Common myeloid progenitor, CD34-positive (primary cell): ENCODE data around the gene OSBPL6.
"Not testable (repeated sequence)": the region's sequence is repeated elsewhere in the genome, so short reads cannot be mapped to it uniquely, and the experiment has no call there.

Source experiments
- CTCF ChIA-PET: fragments of 350-600 bp; sonication (Branson Sonifier 250); formaldehyde crosslinking; loops from one replicate; lab custom pipeline; 2021; ENCODE audit warnings: antibody characterized with exemption; lab: Charles Lee
- POLR2A ChIA-PET: fragments of 350-600 bp; sonication (Branson Sonifier 250); formaldehyde crosslinking; loops from one replicate; lab custom pipeline; 2021; ENCODE audit warnings: antibody characterized with exemption; lab: Charles Lee
- DNase-seq, 3 donors: peaks; one replicate each; pipeline versions ENCODE4 v3.0.0 to v3.0.0-alpha.2; 2013
- H3K27ac ChIP-seq, 2 experiments: 1 replicate in 1 of 2; 2 replicates in 1 of 2; pipeline ENCODE4 v1.7.0; 2013; ENCODE audit warnings: inconsistent platforms in 2 of 2, low read length in 2 of 2, mild to moderate bottlenecking in 2 of 2, low read depth in 1 of 2, moderate library complexity in 1 of 2; ENCODE audit not compliant: severe bottlenecking in 2 of 2, insufficient read depth in 1 of 2, poor library complexity in 1 of 2
- H3K27me3 ChIP-seq, 5 experiments: replicated peaks in 2 of 5; 1 replicate in 3 of 5; 2 replicates in 2 of 5; pipeline versions ENCODE4 v1.6.1 to v1.7.0; 2013; ENCODE audit warnings: low read length in 4 of 5, mild to moderate bottlenecking in 2 of 5, moderate library complexity in 2 of 5, inconsistent platforms in 1 of 5; ENCODE audit not compliant: insufficient read depth in 5 of 5, control insufficient read depth in 4 of 5
- H3K36me3 ChIP-seq, 4 experiments: 1 replicate in 2 of 4; 2 replicates in 2 of 4; pipeline versions ENCODE4 v1.6.1 to v1.7.0; 2013; ENCODE audit warnings: low read length in 3 of 4, control low read depth in 1 of 4, mild to moderate bottlenecking in 1 of 4; ENCODE audit not compliant: control insufficient read depth in 4 of 4, insufficient read depth in 4 of 4
- H3K4me1 ChIP-seq, 4 experiments: 1 replicate in 3 of 4; 2 replicates in 1 of 4; pipeline versions ENCODE4 v1.6.1 to v1.7.1; 2013; ENCODE audit warnings: low read length in 3 of 4, mild to moderate bottlenecking in 3 of 4, control low read depth in 1 of 4, inconsistent platforms in 1 of 4, moderate library complexity in 1 of 4; ENCODE audit not compliant: control insufficient read depth in 4 of 4, insufficient read depth in 4 of 4; ENCODE audit errors: control extremely low read depth in 1 of 4
- H3K4me3 ChIP-seq, 7 experiments: 1 replicate in 4 of 7; 2 replicates in 3 of 7; pipeline versions ENCODE4 v1.5.1 to v1.7.0; 2013; ENCODE audit warnings: mild to moderate bottlenecking in 7 of 7, low read length in 6 of 7, moderate library complexity in 6 of 7, inconsistent platforms in 2 of 7, low read depth in 2 of 7, control low read depth in 1 of 7; ENCODE audit not compliant: insufficient read depth in 4 of 7, control insufficient read depth in 1 of 7; ENCODE audit errors: extremely low read depth in 1 of 7
- H3K9me3 ChIP-seq, 5 experiments: 1 replicate in 4 of 5; 2 replicates in 1 of 5; pipeline versions ENCODE4 v1.6.1 to v1.7.1; 2013; ENCODE audit warnings: low read length in 4 of 5, mild to moderate bottlenecking in 2 of 5, inconsistent platforms in 1 of 5, low read depth in 1 of 5, moderate library complexity in 1 of 5; ENCODE audit not compliant: control insufficient read depth in 4 of 5, insufficient read depth in 2 of 5; ENCODE audit errors: control extremely low read depth in 1 of 5
- WGBS: methylation state at CpG from one replicate; pipeline ENCODE4 v1.1.5; 2013; ENCODE audit not compliant: insufficient coverage; 5-methylcytosine and 5-hydroxymethylcytosine counted together

OSBPL6 gene

GRCh38 chr2:178317811-178318210 is 123.5 kb downstream of the OSBPL6 start:
- CTCF ChIA-PET, result interaction anchor here (1.3 kb wide), 1 partner anchor 9 kb away, joined by 4 read pairs; no protein-coding TSS in a partner anchor
- no CpG with 5 or more reads among the region's 3 CpGs for WGBS

GRCh38 chr2:178320011-178320585 is 125.8 kb downstream of the OSBPL6 start:
- H3K4me1 ChIP-seq, result peaks cover 3 to 32% (median 9%) of the 10 kb centered on the region in 4 experiments
- peak; percentile 31 to 82 (median 66) for DNase-seq
- H3K27ac ChIP-seq, result no peak overlapping the region
- CTCF ChIA-PET, result interaction anchor here (1.0 to 1.8 kb wide), 4 partner anchors 8 to 95 kb away, joined by 3 to 10 read pairs (median 4); no protein-coding TSS in a partner anchor
- H3K27me3 ChIP-seq, result no peaks in the 10 kb centered on the region
- H3K9me3 ChIP-seq, result no peaks in the 10 kb centered on the region
- no CpG with 5 or more reads among the region's 4 CpGs for WGBS
- no peaks in the 10 kb centered on the region for H3K36me3 ChIP-seq
- H3K4me3 ChIP-seq, result peak overlapping the region in 1 of 7 experiments; percentile 51
- POLR2A ChIA-PET, result no interaction called here

More at GRCh38 chr2:178317811-178318210, 123.5 kb downstream of the OSBPL6 start:
- Histone ChIP-seq H3K9me3 (no peaks in the 10 kb centered on the region), H3K4me1 (peaks cover 3 to 25% (median 9%) of the 10 kb centered on the region in 4 experiments), H3K36me3 (no peaks in the 10 kb centered on the region), H3K4me3 (no peak overlapping the region), H3K27me3 (no peaks in the 10 kb centered on the region), H3K27ac (no peak overlapping the region)
- DNase-seq, result peak; percentile 14 to 75 (median 64)
- POLR2A ChIA-PET, result no interaction called here

- Histone ChIP-seq H3K4me1 (peaks cover 3 to 32% (median 9%) of the 10 kb centered on the region in 4 experiments), H3K27ac (no peak overlapping the region), H3K9me3 (no peaks in the 10 kb centered on the region), H3K36me3 (no peaks in the 10 kb centered on the region), H3K4me3 (no peak overlapping the region), H3K27me3 (no peaks in the 10 kb centered on the region)
- no peak for DNase-seq
- POLR2A ChIA-PET, result no interaction called here
- CTCF ChIA-PET, result interaction anchor here (1.2 kb wide), 1 partner anchor 9 kb away, joined by 4 read pairs; no protein-coding TSS in a partner anchor
- 70% methylated on average over 3 of the region's 3 CpGs for WGBS
These were observed 127.8 kb downstream of the OSBPL6 start for GRCh38 chr2:178322068-178322467.

- POLR2A ChIA-PET, DNase-seq, H3K9me3 ChIP-seq, H3K27me3 ChIP-seq, CTCF ChIA-PET, H3K27ac ChIP-seq, H3K36me3 ChIP-seq, H3K4me3 ChIP-seq: not testable (repeated sequence)
- WGBS, result 96% methylated on average over 4 of the region's 6 CpGs
- H3K4me1 ChIP-seq, result peaks cover 2 to 23% (median 4%) of the 10 kb centered on the region in 4 experiments
These were observed 129.0 kb downstream of the OSBPL6 start for GRCh38 chr2:178323331-178323730.

GRCh38 chr2:178324077-178324476 is 129.8 kb downstream of the OSBPL6 start:
- Histone ChIP-seq H3K27me3 (no peaks in the 10 kb centered on the region), H3K4me3 (peak overlapping the region in 3 of 7 experiments; percentile 14 to 52 (median 21)), H3K27ac (no peak overlapping the region), H3K36me3 (no peaks in the 10 kb centered on the region), H3K9me3 (no peaks in the 10 kb centered on the region), H3K4me1 (peaks cover 2 to 20% (median 4%) of the 10 kb centered on the region in 4 experiments)
- ChIA-PET CTCF (interaction anchor here (0.7 to 2.2 kb wide), 4 partner anchors 9 to 73 kb away, joined by 3 to 8 read pairs (median 3); no protein-coding TSS in a partner anchor), POLR2A (no interaction called here)
- DNase-seq, result peak in 2 of 3 donors; percentile 26 to 30
- 3% methylated on average over 5 of the region's 5 CpGs for WGBS

GRCh38 chr2:178325268-178325667 is 131.0 kb downstream of the OSBPL6 start:
- H3K27me3 ChIP-seq, result no peaks in the 10 kb centered on the region
- 100% methylated on average over 1 of the region's 2 CpGs for WGBS
- no peaks in the 10 kb centered on the region for H3K36me3 ChIP-seq
- no peak overlapping the region for H3K4me3 ChIP-seq
- DNase-seq, result no peak
- H3K4me1 ChIP-seq, result peaks cover 0 to 9% (median 2%) of the 10 kb centered on the region in 4 experiments
- CTCF ChIA-PET, result interaction anchor here (1.0 to 2.2 kb wide), 3 partner anchors 10 to 71 kb away, joined by 3 to 8 read pairs (median 3); no protein-coding TSS in a partner anchor
- H3K9me3 ChIP-seq, result no peaks in the 10 kb centered on the region
- H3K27ac ChIP-seq, result no peak overlapping the region
- POLR2A ChIA-PET, result no interaction called here

- ChIA-PET CTCF (no interaction called here), POLR2A (no interaction called here)
- Histone ChIP-seq H3K27ac (no peak overlapping the region), H3K4me3 (no peak overlapping the region), H3K36me3 (no peaks in the 10 kb centered on the region), H3K27me3 (no peaks in the 10 kb centered on the region), H3K4me1 (peaks cover 0 to 7% (median 0%) of the 10 kb centered on the region in 4 experiments), H3K9me3 (no peaks in the 10 kb centered on the region)
- WGBS, result 95% methylated on average over 4 of the region's 4 CpGs
- DNase-seq, result no peak
These were observed 133.2 kb downstream of the OSBPL6 start for GRCh38 chr2:178327516-178327915.
